ENCODE data around the gene ARL8B.

GRCh38 chr3:5219216-5219615 is 97.1 kb downstream of the ARL8B start:
- TF ChIP-seq CREB5 (CRISPR knock-in tag; IDR thresholded peaks at IDR 0.05; ENCODE audit: low read depth) (no peak), PATZ1 (CRISPR knock-in tag; IDR thresholded peaks at IDR 0.05; ENCODE audit: borderline replicate concordance) (no peak), ZFP30 (CRISPR knock-in tag; IDR thresholded peaks at IDR 0.05) (no peak), POU6F1 (CRISPR knock-in tag; IDR thresholded peaks at IDR 0.05; ENCODE audit: borderline replicate concordance, low read depth) (no peak), BACH2 (CRISPR knock-in tag; IDR thresholded peaks at IDR 0.05; ENCODE audit: borderline replicate concordance) (no peak), ESRRG (CRISPR knock-in tag; IDR thresholded peaks at IDR 0.05) (no peak), TOX (CRISPR knock-in tag; IDR thresholded peaks at IDR 0.05; ENCODE audit: borderline replicate concordance) (no peak), TSHZ2 (CRISPR knock-in tag; IDR thresholded peaks at IDR 0.05) (no peak), CSRNP3 (CRISPR knock-in tag; IDR thresholded peaks at IDR 0.05) (no peak), CSDC2 (CRISPR knock-in tag; IDR thresholded peaks at IDR 0.05) (no peak), TCF4 (CRISPR knock-in tag; IDR thresholded peaks at IDR 0.05; ENCODE audit: borderline replicate concordance) (no peak)
